EL (cell line): ENCODE data around the gene SEC16A.

ENCODE experiments used
- DNase-seq: peaks from one replicate; pipeline ENCODE4 v3.0.0-alpha.2; 2016

The SEC16A gene

GRCh38 chr9:136395020-136395340, 87.9 kb downstream of the SEC16A start:
- no peak for DNase-seq

GRCh38 chr9:136394312-136395019, 88.4 kb downstream of the SEC16A start:
- no peak for DNase-seq

- DNase-seq, result no peak
Observed at GRCh38 chr9:136393531-136393930, 89.3 kb downstream of the SEC16A start.

GRCh38 chr9:136392538-136393449, 90.0 kb downstream of the SEC16A start:
- DNase-seq, result no peak

GRCh38 chr9:136391737-136392537, 90.9 kb downstream of the SEC16A start:
- DNase-seq, result no peak
